Mesenchymal stem cell (in vitro differentiated cells and primary cell): ENCODE results near the gene G3BP2. TPM values are rescaled to one million over a fixed set of nuclear protein-coding genes. Genes with fewer than 3 reads are reported as not detected.

ENCODE experiments used
- DNase-seq: peaks from one replicate; pipeline ENCODE4 v3.0.0-alpha.2; 2013
- H2AFZ ChIP-seq: one replicate; pipeline ENCODE4 v1.6.1; 2013; ENCODE audit warnings: low read depth, mild to moderate bottlenecking, control low read depth, inconsistent platforms, low read length, moderate library complexity
- H2AK5ac ChIP-seq: 2 replicates; pipeline ENCODE4 v1.6.1; 2013; ENCODE audit warnings: low read length, moderate library complexity, mild to moderate bottlenecking, inconsistent platforms; ENCODE audit not compliant: severe bottlenecking
- H2BK120ac ChIP-seq: one replicate; pipeline ENCODE4 v1.6.1; 2013; ENCODE audit warnings: low read depth, mild to moderate bottlenecking, inconsistent platforms, low read length, moderate library complexity
- H2BK12ac ChIP-seq, 2 experiments: one replicate each; pipeline ENCODE4 v1.6.1; 2013; ENCODE audit warnings: inconsistent platforms in 2 of 2, low read length in 2 of 2, mild to moderate bottlenecking in 2 of 2, moderate library complexity in 2 of 2, control low read depth in 1 of 2
- H2BK15ac ChIP-seq: one replicate; pipeline ENCODE4 v1.6.1; 2013; ENCODE audit warnings: mild to moderate bottlenecking, low read depth, inconsistent platforms; ENCODE audit not compliant: poor library complexity, severe bottlenecking
- H2BK5ac ChIP-seq: 2 replicates; pipeline ENCODE4 v1.6.1; 2013; ENCODE audit warnings: low read depth, mild to moderate bottlenecking, low read length, control low read depth, inconsistent platforms; ENCODE audit not compliant: poor library complexity, severe bottlenecking
- H3K14ac ChIP-seq, 2 experiments: one replicate each; pipeline ENCODE4 v1.6.1; 2013; ENCODE audit warnings: inconsistent platforms in 2 of 2, low read length in 2 of 2, control low read depth in 1 of 2, mild to moderate bottlenecking in 1 of 2, moderate library complexity in 1 of 2
- H3K18ac ChIP-seq, 2 experiments: one replicate each; pipeline ENCODE4 v1.6.1; 2013; ENCODE audit warnings: inconsistent platforms in 2 of 2, low read length in 2 of 2, control low read depth in 1 of 2, low read depth in 1 of 2, mild to moderate bottlenecking in 1 of 2
- H3K23ac ChIP-seq, 2 experiments: one replicate each; pipeline ENCODE4 v1.6.1; 2013; ENCODE audit warnings: inconsistent platforms in 2 of 2, low read length in 2 of 2, mild to moderate bottlenecking in 2 of 2, moderate library complexity in 2 of 2, control low read depth in 1 of 2
- H3K27ac ChIP-seq: 2 replicates; pipeline ENCODE4 v1.5.1; 2013; ENCODE audit warnings: mild to moderate bottlenecking, moderate library complexity, low read length, control low read depth, inconsistent platforms; ENCODE audit not compliant: poor library complexity, severe bottlenecking
- H3K27me3 ChIP-seq, 2 experiments: 2 replicates each; pipeline versions ENCODE4 v1.6.1 to v1.7.0; 2013; ENCODE audit warnings: low read length in 2 of 2, mild to moderate bottlenecking in 2 of 2, moderate library complexity in 2 of 2, control low read depth in 1 of 2, inconsistent platforms in 1 of 2; ENCODE audit not compliant: control insufficient read depth in 1 of 2, insufficient read depth in 1 of 2
- H3K36me3 ChIP-seq, 2 experiments: 2 replicates each; pipeline versions ENCODE4 v1.6.1 to v1.7.0; 2013; ENCODE audit warnings: low read length in 2 of 2, control low read depth in 1 of 2, inconsistent platforms in 1 of 2, low read depth in 1 of 2, mild to moderate bottlenecking in 1 of 2; ENCODE audit not compliant: insufficient read depth in 2 of 2, control insufficient read depth in 1 of 2
- H3K4ac ChIP-seq, 2 experiments: one replicate each; pipeline ENCODE4 v1.6.1; 2013; ENCODE audit warnings: inconsistent platforms in 2 of 2, low read length in 2 of 2, mild to moderate bottlenecking in 2 of 2, moderate library complexity in 2 of 2, control low read depth in 1 of 2, low read depth in 1 of 2
- H3K4me1 ChIP-seq: 2 replicates; pipeline ENCODE4 v1.6.1; 2013; ENCODE audit warnings: low read depth, low read length, control low read depth; ENCODE audit not compliant: control insufficient read depth, insufficient read depth
- H3K4me2 ChIP-seq: 2 replicates; pipeline ENCODE4 v1.6.1; 2013; ENCODE audit warnings: low read length, mild to moderate bottlenecking, inconsistent platforms; ENCODE audit not compliant: poor library complexity, severe bottlenecking
- H3K4me3 ChIP-seq, 2 experiments: 2 replicates each; pipeline versions ENCODE4 v1.5.1 to v1.7.0; 2013; ENCODE audit warnings: low read length in 2 of 2, mild to moderate bottlenecking in 2 of 2, control low read depth in 1 of 2, low read depth in 1 of 2; ENCODE audit not compliant: insufficient read depth in 1 of 2
- H3K79me1 ChIP-seq: replicated peaks from 2 replicates; pipeline ENCODE4 v1.6.1; 2013; ENCODE audit warnings: mild to moderate bottlenecking, control low read depth, low read length, inconsistent platforms; ENCODE audit not compliant: poor library complexity, severe bottlenecking
- H3K9ac ChIP-seq: 2 replicates; pipeline ENCODE4 v1.7.0; 2013; ENCODE audit warnings: mild to moderate bottlenecking, low read length, moderate library complexity
- H3K9me3 ChIP-seq: 2 replicates; pipeline ENCODE4 v1.7.0; 2013; ENCODE audit warnings: mild to moderate bottlenecking, low read length; ENCODE audit not compliant: control insufficient read depth
- H4K8ac ChIP-seq: one replicate; pipeline ENCODE4 v1.6.1; 2013; ENCODE audit warnings: inconsistent platforms, mild to moderate bottlenecking, low read length, moderate library complexity
- H4K91ac ChIP-seq: one replicate; pipeline ENCODE4 v1.6.1; 2013; ENCODE audit warnings: mild to moderate bottlenecking, low read length, inconsistent platforms
- WGBS: methylation state at CpG from one replicate; pipeline ENCODE4 v1.1.7; 2013; ENCODE audit warnings: mixed read lengths; 5-methylcytosine and 5-hydroxymethylcytosine counted together
- small RNA-seq: library from polyadenylated mRNA; stranded (forward); fragments of <200 nt; extraction: miRNeasy Mini kit (QIAGEN cat#:217004); gene quantifications from one replicate; pipeline ENCODE3, GENCODE V24; 2013; ENCODE audit warnings: low read depth

Gene G3BP2

DNA sequence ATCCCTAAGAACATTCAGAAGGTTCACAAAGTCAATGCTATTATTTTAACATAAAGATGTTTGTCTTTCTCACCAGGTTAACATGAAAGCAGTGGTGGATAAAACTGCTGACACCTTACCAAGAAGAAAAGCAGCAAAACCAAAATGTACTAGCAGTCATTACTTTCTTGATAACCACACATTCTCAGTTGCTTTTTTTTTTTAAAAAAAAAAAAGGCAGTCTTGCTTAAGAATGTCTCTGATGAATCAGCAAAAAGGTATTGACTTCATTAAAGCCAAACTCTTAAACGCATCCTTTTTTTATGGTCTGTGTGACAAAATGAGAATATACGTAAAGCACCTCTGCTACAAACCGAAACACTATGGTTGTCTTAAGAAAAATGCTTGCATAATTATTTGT is 74.8 kb downstream of the G3BP2 start:
- Histone ChIP-seq H2BK120ac (no peak overlapping the region), H3K9me3 (no peaks in the 10 kb centered on the region), H3K4ac (no peak overlapping the region), H2AK5ac (no peak overlapping the region), H2BK12ac (no peak overlapping the region), H2BK15ac (no peak overlapping the region), H4K91ac (no peak overlapping the region), H3K14ac (no peak overlapping the region), H3K4me3 (no peak overlapping the region), H2AFZ (no peak overlapping the region), H3K4me1 (no peaks in the 10 kb centered on the region), H3K9ac (no peak overlapping the region), H3K27me3 (no peaks in the 10 kb centered on the region), H3K4me2 (no peak overlapping the region), H3K18ac (no peak overlapping the region), H3K36me3 (peaks cover 0 to 3% of the 10 kb centered on the region in 2 experiments), H2BK5ac (no peak overlapping the region), H4K8ac (no peak overlapping the region), H3K23ac (no peak overlapping the region), H3K79me1 (no peaks in the 10 kb centered on the region), H3K27ac (no peak overlapping the region)
- DNase-seq = peak; percentile 56
- WGBS = no CpG with 5 or more reads among the region's 3 CpGs

GRCh38 chr4:75596061-75596460 is 77.2 kb downstream of the G3BP2 start:
- Histone ChIP-seq H3K9me3 (no peaks in the 10 kb centered on the region), H2AFZ (no peak overlapping the region), H3K27ac (no peak overlapping the region), H2AK5ac (no peak overlapping the region), H3K9ac (no peak overlapping the region), H3K4ac (no peak overlapping the region), H4K91ac (no peak overlapping the region), H3K4me2 (no peak overlapping the region), H3K79me1 (no peaks in the 10 kb centered on the region), H3K23ac (no peak overlapping the region), H3K27me3 (no peaks in the 10 kb centered on the region), H3K18ac (no peak overlapping the region), H4K8ac (no peak overlapping the region), H2BK5ac (no peak overlapping the region), H3K36me3 (peaks cover 0 to 3% of the 10 kb centered on the region in 2 experiments), H2BK120ac (no peak overlapping the region), H2BK15ac (no peak overlapping the region), H2BK12ac (no peak overlapping the region), H3K14ac (no peak overlapping the region), H3K4me1 (no peaks in the 10 kb centered on the region), H3K4me3 (no peak overlapping the region)
- 94% methylated on average over 2 of the region's 3 CpGs for WGBS
- DNase-seq = no peak

DNA sequence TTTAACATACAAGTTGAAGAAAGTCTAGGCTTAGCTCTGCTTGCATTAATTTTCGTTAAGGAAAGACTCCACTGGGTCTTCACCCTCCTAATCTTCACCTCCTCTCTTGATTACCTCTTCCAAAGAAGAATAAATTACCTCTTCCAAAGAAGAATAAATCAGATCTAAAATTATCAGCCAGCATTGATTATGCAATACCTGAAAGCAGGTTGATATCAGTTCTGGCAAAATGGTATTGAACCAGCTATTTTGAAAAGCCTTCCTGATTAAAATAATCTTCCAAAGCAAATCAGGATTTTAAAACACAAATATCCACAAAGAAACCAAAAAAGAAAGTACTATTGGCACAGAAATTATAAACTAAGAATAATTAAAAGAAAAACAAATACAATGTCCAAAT is 79.8 kb downstream of the G3BP2 start:
- no peak overlapping the region for H2BK12ac ChIP-seq
- no peak for DNase-seq
- WGBS = 100% methylated on average over 1 of the region's 1 CpG
- H3K18ac ChIP-seq = no peak overlapping the region
- H3K79me1 ChIP-seq = no peaks in the 10 kb centered on the region
- H3K4ac ChIP-seq = no peak overlapping the region
- H3K27me3 ChIP-seq = no peaks in the 10 kb centered on the region
- H3K4me3 ChIP-seq = no peak overlapping the region
- H2BK120ac ChIP-seq = no peak overlapping the region
- no peak overlapping the region for H2AFZ ChIP-seq
- H3K27ac ChIP-seq = no peak overlapping the region
- no peak overlapping the region for H3K14ac ChIP-seq
- H2BK5ac ChIP-seq = no peak overlapping the region
- H3K4me1 ChIP-seq = no peaks in the 10 kb centered on the region
- no peaks in the 10 kb centered on the region for H3K36me3 ChIP-seq
- no peak overlapping the region for H2BK15ac ChIP-seq
- H4K91ac ChIP-seq = no peak overlapping the region
- no peak overlapping the region for H3K23ac ChIP-seq
- H4K8ac ChIP-seq = no peak overlapping the region
- no peaks in the 10 kb centered on the region for H3K9me3 ChIP-seq
- H3K4me2 ChIP-seq = no peak overlapping the region
- no peak overlapping the region for H3K9ac ChIP-seq
- no peak overlapping the region for H2AK5ac ChIP-seq

Small RNAs within 50 kb of the gene (small RNA-seq; reads per million reads assigned to genes)
- gene RF00019 = not detected
